ENCODE results near the gene TSHR. TPM values are rescaled to one million over a fixed set of nuclear protein-coding genes. Genes with fewer than 3 reads are reported as not detected.
"Not testable (repeated sequence)": the region's sequence is repeated elsewhere in the genome, so short reads cannot be mapped to it uniquely, and the experiment has no call there.

Gene TSHR
- total RNA-seq, 1 experiment from 2014 or later: not detected

GRCh38 chr14:80951491-80951890 is 3.9 kb upstream of the TSHR start:
- Mint-ChIP-seq H3K27ac (no peak overlapping the region), H3K36me3 (ENCODE audit: insufficient read depth in 1 of 3, low read depth in 3 of 3) (no peaks in the 10 kb centered on the region), H3K4me1 (peaks cover 4 to 6% of the 10 kb centered on the region in 2 experiments), H3K27me3 (ENCODE audit: low read depth) (peaks cover 23% of the 10 kb centered on the region), H3K4me3 (no peak overlapping the region), H3K9me3 (no peaks in the 10 kb centered on the region)
- H3K4ac ChIP-seq (ENCODE audit: low read depth, low read length): no peak overlapping the region
- H4K8ac ChIP-seq (replicated peaks; ENCODE audit: insufficient read length, low read depth, low read length): no peak overlapping the region
- H4K5ac ChIP-seq (ENCODE audit: insufficient read length, low read depth, low read length): no peak overlapping the region
- no peaks in the 10 kb centered on the region for H3K9me3 ChIP-seq (ENCODE audit: control insufficient read depth, low read depth, low read length)
- no peak overlapping the region for H4K91ac ChIP-seq (ENCODE audit: insufficient read length, low read depth, low read length)
- no peaks in the 10 kb centered on the region for H3K79me2 ChIP-seq (ENCODE audit: insufficient read depth, low read length)
- no peak overlapping the region for H2AFZ ChIP-seq (ENCODE audit: low read length)
- H3K27me3 ChIP-seq (ENCODE audit: insufficient read depth, low read length): peaks cover 4% of the 10 kb centered on the region; the same call in 1 of the 2 replicates
- no peak overlapping the region for H3K9ac ChIP-seq (ENCODE audit: extremely low read depth, insufficient read length, low read length)
- H3K23me2 ChIP-seq (ENCODE audit: insufficient read length, low read depth, low read length, poor library complexity, severe bottlenecking): peaks cover 7% of the 10 kb centered on the region
- no peak overlapping the region for H2BK15ac ChIP-seq (ENCODE audit: low read depth, low read length)
- H3K56ac ChIP-seq (ENCODE audit: insufficient read length, low read depth, low read length): no peak overlapping the region
- TF ChIP-seq CTCF (conservative IDR thresholded peaks at IDR 0.05): no peak
- no peak overlapping the region for H2BK120ac ChIP-seq (ENCODE audit: low read depth, low read length, poor library complexity, severe bottlenecking)
- H4K20me1 ChIP-seq (ENCODE audit: control insufficient read depth, insufficient read depth, insufficient read length): no peaks in the 10 kb centered on the region
- no peak overlapping the region for H2BK5ac ChIP-seq (ENCODE audit: insufficient read length, low read length)
- no peak overlapping the region for H3K27ac ChIP-seq (ENCODE audit: insufficient read length, low read depth, low read length)
- DNase-seq: no peak
- H2BK20ac ChIP-seq (ENCODE audit: low read depth, low read length, poor library complexity, severe bottlenecking): no peak overlapping the region
- H3T11ph ChIP-seq (ENCODE audit: low read length): no peak overlapping the region
- H3K4me1 ChIP-seq (ENCODE audit: insufficient read depth, low read length): no peaks in the 10 kb centered on the region
- no peak overlapping the region for H3K23ac ChIP-seq (ENCODE audit: insufficient read length, low read depth, low read length)
- no peak overlapping the region for H2BK12ac ChIP-seq (ENCODE audit: insufficient read length, low read depth, low read length)
- H3K14ac ChIP-seq (ENCODE audit: insufficient read depth, low read length): no peak overlapping the region
- H3K79me1 ChIP-seq (ENCODE audit: insufficient read depth, low read depth, low read length, poor library complexity, severe bottlenecking): no peaks in the 10 kb centered on the region
- H3K4me2 ChIP-seq (ENCODE audit: insufficient read depth, insufficient read length, low read length): no peak overlapping the region
- WGBS (ENCODE audit: extremely low coverage, insufficient read length, low lambda C conversion rate): no CpG with 5 or more reads among the region's 4 CpGs
- no peak overlapping the region for H2AK5ac ChIP-seq (ENCODE audit: insufficient read length, low read length)
- H3K18ac ChIP-seq (ENCODE audit: insufficient read length, low read depth, low read length): no peak overlapping the region

- not testable (repeated sequence) for DNase-seq; H3K79me2 ChIP-seq (ENCODE audit: insufficient read depth, low read length); H3K79me1 ChIP-seq (ENCODE audit: insufficient read depth, low read depth, low read length, poor library complexity, severe bottlenecking); H3K56ac ChIP-seq (ENCODE audit: insufficient read length, low read depth, low read length); H3T11ph ChIP-seq (ENCODE audit: low read length); H3K27ac Mint-ChIP-seq; H2BK120ac ChIP-seq (ENCODE audit: low read depth, low read length, poor library complexity, severe bottlenecking); H2BK5ac ChIP-seq (ENCODE audit: insufficient read length, low read length); H3K4me3 Mint-ChIP-seq; H2AFZ ChIP-seq (ENCODE audit: low read length); H2BK12ac ChIP-seq (ENCODE audit: insufficient read length, low read depth, low read length); H4K91ac ChIP-seq (ENCODE audit: insufficient read length, low read depth, low read length); H3K4me1 ChIP-seq (ENCODE audit: insufficient read depth, low read length); H4K20me1 ChIP-seq (ENCODE audit: control insufficient read depth, insufficient read depth, insufficient read length); H3K4me1 Mint-ChIP-seq; H2BK15ac ChIP-seq (ENCODE audit: low read depth, low read length); H4K5ac ChIP-seq (ENCODE audit: insufficient read length, low read depth, low read length); H3K4me2 ChIP-seq (ENCODE audit: insufficient read depth, insufficient read length, low read length); H3K27me3 ChIP-seq (ENCODE audit: insufficient read depth, low read length); H3K4ac ChIP-seq (ENCODE audit: low read depth, low read length); H3K18ac ChIP-seq (ENCODE audit: insufficient read length, low read depth, low read length); H3K27ac ChIP-seq (ENCODE audit: insufficient read length, low read depth, low read length); H3K9me3 Mint-ChIP-seq; H3K23ac ChIP-seq (ENCODE audit: insufficient read length, low read depth, low read length); H3K9me3 ChIP-seq (ENCODE audit: control insufficient read depth, low read depth, low read length); H2AK5ac ChIP-seq (ENCODE audit: insufficient read length, low read length); H3K23me2 ChIP-seq (ENCODE audit: insufficient read length, low read depth, low read length, poor library complexity, severe bottlenecking); H3K36me3 Mint-ChIP-seq (ENCODE audit: insufficient read depth in 1 of 3, low read depth in 3 of 3); H3K9ac ChIP-seq (ENCODE audit: extremely low read depth, insufficient read length, low read length); H2BK20ac ChIP-seq (ENCODE audit: low read depth, low read length, poor library complexity, severe bottlenecking); H3K14ac ChIP-seq (ENCODE audit: insufficient read depth, low read length); H4K8ac ChIP-seq (replicated peaks; ENCODE audit: insufficient read length, low read depth, low read length)
- no CpG with 5 or more reads among the region's 18 CpGs for WGBS (ENCODE audit: extremely low coverage, insufficient read length, low lambda C conversion rate)
- H3K27me3 Mint-ChIP-seq (ENCODE audit: low read depth): peaks cover 37% of the 10 kb centered on the region
Observed at GRCh38 chr14:80953211-80953610, 2.2 kb upstream of the TSHR start.

All from H9 (cell line).